ENCODE data around the gene RELB.

Gene RELB

DNA sequence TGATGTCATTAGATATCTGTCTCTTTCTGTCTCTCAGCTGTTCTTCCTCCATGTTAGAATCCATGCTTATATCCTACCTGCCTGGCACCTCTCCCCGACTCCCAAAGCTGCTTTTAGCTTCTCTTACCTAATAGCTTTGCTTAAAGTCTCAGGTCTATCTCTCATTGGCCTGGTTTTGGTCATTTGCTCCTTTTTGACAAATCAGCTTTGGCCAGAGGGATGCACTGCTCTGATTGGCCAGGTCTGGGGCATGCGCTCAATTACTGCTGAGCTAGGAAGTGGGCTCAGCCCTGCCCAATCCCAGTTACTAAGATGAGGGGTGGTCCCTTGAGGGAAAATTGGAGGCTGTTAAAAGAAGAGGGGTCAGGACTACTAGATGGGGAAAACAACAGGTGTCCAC is 26.1 kb downstream of the RELB start:
- DNase-seq, result no peak

DNA sequence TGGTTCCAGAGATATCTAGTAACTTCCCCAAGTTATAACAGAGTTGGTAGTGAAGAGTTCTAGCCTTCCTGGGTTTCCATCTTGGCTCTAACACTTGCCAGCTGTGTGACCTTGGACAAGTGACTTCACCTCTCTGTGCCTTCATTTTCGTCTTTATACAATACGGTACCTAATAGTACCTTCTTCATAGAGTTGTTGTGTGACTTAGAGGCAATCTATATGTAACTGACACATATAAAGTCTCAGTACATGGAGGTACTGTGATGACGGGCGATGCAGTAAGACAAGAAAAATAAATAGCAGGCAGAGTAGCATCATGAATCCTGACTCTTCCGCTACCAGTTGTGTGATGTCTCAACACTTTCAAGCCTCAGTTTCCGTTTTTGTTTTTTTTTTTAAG is 29.6 kb downstream of the RELB start:
- DNase-seq, result no peak

DNA sequence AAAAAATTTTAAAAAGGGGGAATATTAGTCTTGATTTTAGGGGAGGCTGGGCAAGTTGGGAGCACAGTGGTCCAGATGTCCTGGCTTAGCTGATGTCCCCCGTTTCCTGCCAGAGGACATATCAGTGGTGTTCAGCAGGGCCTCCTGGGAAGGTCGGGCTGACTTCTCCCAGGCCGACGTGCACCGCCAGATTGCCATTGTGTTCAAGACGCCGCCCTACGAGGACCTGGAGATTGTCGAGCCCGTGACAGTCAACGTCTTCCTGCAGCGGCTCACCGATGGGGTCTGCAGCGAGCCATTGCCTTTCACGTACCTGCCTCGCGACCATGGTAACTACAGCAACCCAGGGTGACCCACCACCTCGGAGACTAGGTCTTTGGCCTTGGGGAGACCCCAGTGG is 31.2 kb downstream of the RELB start:
- no peak for DNase-seq

GRCh38 chr19:45035755-45036154 is 34.5 kb downstream of the RELB start:
- no peak for DNase-seq

GRCh38 chr19:45037393-45038169 is 36.3 kb downstream of the RELB start:
- no peak for DNase-seq

DNA sequence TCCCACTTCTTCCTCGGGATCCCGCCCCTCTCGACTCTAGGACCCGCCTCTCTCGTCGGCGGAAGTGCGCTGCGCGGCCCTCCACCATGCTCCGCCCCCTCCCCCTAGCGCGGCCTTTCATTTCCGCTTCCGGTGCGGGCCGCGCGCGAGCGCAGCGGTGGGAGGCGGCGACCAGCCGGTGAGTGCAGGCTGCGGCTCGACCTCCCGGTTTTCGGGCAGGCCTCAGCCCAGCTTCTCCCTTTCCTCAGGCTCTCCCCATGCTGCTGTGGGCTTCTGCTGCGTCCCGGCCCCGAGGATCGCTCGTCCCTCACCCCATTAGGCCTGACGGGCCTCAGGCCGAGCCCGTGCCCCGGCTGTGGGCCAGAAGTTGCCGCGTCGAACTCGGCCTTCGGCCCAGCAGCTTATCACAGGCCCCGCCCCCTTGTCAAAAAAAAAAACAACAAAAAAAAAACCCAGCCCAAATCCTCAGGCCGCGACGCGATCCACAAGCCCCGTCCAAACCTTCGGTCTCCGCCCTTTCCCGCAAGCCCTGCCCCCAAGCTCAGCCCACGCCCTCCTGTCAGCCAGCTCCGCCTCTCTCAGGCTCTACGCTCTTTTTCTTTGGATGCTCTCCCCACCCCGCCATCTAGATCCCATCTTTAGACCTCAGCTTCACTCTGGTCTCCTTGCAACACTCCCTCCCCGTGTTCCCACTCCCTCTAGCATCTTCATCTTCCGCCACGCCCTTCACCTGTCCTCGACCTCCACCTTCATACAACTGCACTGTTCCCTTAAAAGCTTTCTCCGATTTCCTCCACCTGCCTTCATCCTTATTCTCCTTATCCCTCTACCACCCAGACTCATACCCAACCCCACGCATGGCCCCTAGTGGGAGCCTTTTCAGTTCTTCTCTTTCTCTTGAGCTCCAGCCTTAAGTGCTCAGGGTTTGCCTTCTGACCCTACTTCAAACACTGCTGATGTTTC is 37.9 kb downstream of the RELB start, which contains the start of gene CLASRP:
Gene CLASRP (plus strand): TSS at position 115 of the 963 bp plus-strand sequence. CDS start 1,168 bp downstream, outside the sequence.
- peak; percentile 80 to 81 for DNase-seq

DNA sequence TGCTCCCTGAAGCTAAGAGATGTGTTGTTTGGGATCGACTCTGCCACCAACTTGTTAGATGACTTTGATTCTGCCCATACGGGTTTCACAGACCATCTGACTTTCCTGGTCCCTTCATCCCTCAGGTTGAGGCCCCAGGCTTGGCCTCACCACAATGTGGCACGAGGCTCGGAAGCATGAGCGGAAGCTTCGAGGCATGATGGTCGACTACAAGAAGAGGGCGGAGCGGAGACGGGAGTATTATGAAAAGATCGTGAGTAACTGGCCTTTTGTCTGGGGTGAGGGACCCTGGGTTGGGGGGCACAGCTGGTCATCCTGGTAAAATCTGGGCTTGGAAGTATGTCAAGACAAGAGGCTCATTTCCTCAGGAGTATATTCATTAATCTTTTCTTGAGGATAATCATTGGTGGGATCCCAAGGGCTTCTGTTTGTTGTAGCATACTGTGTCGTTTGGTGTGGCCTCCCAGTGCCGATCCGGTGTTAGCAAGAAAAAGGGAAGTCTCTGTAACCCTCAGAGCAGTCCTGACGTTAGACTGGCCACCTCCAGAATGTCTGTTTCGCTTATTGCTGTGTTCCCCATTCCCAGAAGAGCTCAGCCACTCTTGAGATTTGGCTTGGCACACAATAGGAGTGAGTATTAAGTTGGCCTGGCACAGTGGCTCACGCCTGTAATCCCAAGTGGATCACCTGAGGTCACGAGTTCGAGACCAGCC is 39.0 kb downstream of the RELB start:
- DNase-seq, result no peak

DNA sequence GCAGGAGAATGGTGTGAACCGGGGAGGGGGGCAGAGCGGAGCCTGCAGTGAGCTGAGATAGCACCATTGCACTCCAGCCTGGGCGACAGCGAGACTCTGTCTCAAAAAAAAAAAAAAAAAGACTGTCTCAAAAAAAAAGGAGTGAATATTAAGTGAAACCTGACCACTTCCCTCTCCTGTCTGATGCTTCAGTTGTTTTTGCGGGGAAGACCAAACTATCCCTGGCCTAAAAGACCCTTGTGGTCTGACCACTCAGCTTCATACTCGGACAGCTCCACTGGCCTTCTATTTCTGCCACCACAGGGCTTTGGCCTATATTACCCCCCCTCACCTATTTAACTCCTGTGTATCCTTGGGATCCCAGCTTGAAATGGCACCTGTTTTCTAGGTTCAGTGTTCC is 39.9 kb downstream of the RELB start:
- no peak for DNase-seq

- DNase-seq, result no peak
Observed at GRCh38 chr19:45045671-45046353, 44.5 kb downstream of the RELB start.

GRCh38 chr19:45046355-45046754 is 45.1 kb downstream of the RELB start:
- DNase-seq, result no peak

DNA sequence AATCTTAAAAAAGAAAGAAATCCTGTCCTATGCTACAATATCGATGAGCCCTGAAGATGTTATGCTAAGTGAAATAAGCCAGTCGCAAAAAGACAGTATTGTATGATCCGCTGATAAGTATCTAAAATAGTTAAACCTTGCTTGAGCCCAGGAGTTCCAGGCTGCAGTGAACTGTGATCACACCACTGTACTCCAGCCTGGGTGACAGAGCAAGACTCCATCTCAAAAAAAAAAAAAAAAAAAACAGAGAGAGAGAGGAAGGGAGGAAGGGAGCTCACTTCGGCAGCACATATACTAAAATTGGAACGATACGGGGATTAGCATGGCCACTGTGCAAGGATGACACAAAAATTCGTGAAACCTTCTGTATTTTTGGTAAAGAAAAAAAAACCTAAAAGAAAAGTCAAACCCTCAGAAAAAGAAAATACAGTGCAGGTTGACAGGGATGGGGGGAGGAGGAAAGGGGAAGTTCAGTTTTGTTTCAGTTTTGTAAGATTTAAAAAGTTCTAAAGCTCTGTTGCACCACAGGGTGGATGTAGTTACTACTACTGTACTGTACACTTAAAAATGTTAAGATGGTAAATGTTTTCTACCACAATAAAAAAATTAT is 46.0 kb downstream of the RELB start:
- DNase-seq, result peak in 1 of 2 donors; percentile 85

GRCh38 chr19:45049073-45049736 is 47.9 kb downstream of the RELB start:
- no peak for DNase-seq

- no peak for DNase-seq
Observed at GRCh38 chr19:45050036-45050435, 48.8 kb downstream of the RELB start.

- no peak for DNase-seq
Observed at GRCh38 chr19:45051929-45052579, 50.8 kb downstream of the RELB start.

DNA sequence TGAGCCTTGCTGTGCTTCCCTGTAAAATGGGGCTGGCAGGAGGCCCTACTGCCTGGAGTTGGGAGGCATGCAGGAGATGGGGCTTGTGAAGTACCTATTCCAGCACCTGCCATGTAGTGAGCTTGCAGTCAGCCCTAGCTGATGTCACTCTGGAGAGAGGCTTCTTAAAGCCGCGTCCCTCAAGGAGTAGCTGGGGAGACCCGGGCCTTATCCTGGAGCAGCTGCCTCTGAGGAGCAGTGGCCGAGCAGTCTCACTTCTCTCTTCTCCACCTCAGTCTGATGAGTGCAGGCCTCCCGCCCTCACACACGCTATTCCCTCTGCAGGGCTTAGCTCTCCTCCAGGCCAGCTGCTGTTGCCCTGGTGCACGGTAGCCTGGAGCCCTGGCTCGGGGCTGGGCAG is 55.6 kb downstream of the RELB start:
- DNase-seq, result no peak

DNA sequence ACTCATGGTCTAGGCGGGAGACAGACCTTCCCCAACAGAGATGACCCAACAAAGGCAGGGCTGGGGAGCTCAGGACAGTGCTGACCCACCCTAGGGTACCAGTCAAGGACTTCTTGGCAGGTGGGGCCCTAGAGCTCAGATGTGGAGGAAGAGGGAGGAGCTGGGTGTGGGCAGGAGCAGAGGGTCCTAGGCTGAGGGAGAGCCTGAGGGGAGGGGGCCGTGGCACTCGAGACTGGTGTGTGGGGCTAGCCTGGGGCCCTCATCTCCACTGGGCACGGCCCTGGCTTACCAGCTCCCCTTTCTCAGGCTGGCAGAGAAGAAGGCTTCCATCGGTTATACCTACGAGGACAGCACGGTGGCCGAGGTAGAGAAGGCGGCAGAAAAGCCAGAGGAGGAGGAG is 56.2 kb downstream of the RELB start:
- no peak for DNase-seq

DNA sequence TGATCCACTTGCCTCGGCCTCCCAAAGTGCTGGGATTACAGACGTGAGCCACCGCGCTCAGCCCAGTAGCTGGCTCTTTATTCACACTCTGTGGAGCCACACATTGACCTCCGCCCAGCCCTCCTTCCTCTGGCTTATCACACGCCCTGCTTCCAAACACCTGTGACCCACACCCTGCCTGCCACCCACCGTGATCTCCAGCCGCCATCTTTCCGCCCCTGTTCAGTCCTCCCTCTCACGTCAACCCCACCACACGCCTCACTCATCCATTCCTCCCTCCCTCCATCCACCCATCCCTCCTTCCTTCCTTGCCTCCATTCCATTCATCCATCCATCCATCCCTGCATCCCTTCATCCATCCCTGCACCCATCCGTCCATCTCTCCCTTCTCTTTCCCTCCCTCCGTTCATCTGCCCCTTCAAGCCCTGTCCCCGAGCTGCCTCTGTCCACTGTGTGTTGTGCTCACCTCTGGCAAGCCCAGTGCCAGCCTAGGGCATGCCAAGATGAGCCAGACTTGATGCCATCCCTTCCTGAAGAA is 57.4 kb downstream of the RELB start:
- no peak for DNase-seq

- DNase-seq, result peak; percentile 59 to 80
Observed at GRCh38 chr19:45059258-45059965, 58.1 kb downstream of the RELB start.

DNA sequence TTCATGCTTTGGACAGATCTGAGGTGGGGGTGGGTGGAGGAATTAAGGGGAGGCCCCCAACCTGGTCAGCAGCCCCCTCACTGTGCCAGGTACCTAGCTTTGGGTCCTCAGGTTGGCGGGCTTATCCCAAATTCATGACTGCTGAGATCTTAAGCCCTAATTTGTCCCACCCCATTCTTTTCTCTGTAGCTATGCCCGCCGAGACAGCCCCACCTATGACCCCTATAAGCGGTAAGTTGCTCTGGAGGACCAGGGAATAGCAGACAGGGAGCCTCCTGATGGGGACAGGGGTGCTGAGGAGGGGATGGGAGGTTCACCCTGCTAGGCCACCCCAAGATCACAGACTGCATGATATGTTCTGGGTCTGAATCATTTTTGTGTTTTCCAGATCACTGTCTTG is 60.7 kb downstream of the RELB start:
- no peak for DNase-seq

All from bone marrow (tissue), 2 donors.